ENCODE results near the gene ZNF552. TPM values are rescaled to one million over a fixed set of nuclear protein-coding genes. Genes with fewer than 3 reads are reported as not detected.

Gene ZNF552
- total and polyA plus RNA-seq, 2 of the 13 experiments (the other 11 are each of a cell fraction or from before 2014, with no cell fraction given) = 8.1 to 16.6 TPM

- TF ChIP-seq, protein P1, sequence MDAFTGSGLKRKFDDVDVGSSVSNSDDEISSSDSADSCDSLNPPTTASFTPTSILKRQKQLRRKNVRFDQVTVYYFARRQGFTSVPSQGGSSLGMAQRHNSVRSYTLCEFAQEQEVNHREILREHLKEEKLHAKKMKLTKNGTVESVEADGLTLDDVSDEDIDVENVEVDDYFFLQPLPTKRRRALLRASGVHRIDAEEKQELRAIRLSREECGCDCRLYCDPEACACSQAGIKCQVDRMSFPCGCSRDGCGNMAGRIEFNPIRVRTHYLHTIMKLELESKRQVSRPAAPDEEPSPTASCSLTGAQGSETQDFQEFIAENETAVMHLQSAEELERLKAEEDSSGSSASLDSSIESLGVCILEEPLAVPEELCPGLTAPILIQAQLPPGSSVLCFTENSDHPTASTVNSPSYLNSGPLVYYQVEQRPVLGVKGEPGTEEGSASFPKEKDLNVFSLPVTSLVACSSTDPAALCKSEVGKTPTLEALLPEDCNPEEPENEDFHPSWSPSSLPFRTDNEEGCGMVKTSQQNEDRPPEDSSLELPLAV (CRISPR knock-in tag; conservative IDR thresholded peaks at IDR 0.05; ENCODE audit: low read depth) = no peak
- TF ChIP-seq ATM (IDR thresholded peaks at IDR 0.05; ENCODE audit: borderline replicate concordance) (no peak), TAF15 (IDR thresholded peaks at IDR 0.05; ENCODE audit: low read depth, low read length, poor library complexity, severe bottlenecking) (no peak), KMT2A (CRISPR knock-in tag; IDR thresholded peaks at IDR 0.05) (peak; percentile 88), FOXK2 (IDR thresholded peaks at IDR 0.05) (0 out of 2 replicates have a peak, but pooled peaks have one; percentile 9), MXI1 (IDR thresholded peaks at IDR 0.05; ENCODE audit: borderline replicate concordance, low read depth, low read length) (peak; percentile 96; the same call in 2 of the 3 replicates), SKI (IDR thresholded peaks at IDR 0.05; ENCODE audit: partially characterized antibody) (no peak), ZNF749 (CRISPR knock-in tag; IDR thresholded peaks at IDR 0.05; ENCODE audit: borderline replicate concordance) (no peak), ZBTB8A (CRISPR knock-in tag; IDR thresholded peaks at IDR 0.05; ENCODE audit: borderline replicate concordance, low read depth) (peak; percentile 94), ZNF205 (CRISPR knock-in tag; IDR thresholded peaks at IDR 0.05) (peak; percentile 58; the same call in 1 of the 2 replicates), ETS1 (CRISPR knock-in tag; IDR thresholded peaks at IDR 0.05) (no peak), PCBP1 (IDR thresholded peaks at IDR 0.05; ENCODE audit: borderline replicate concordance, low read depth, low read length) (no peak), NFYC (CRISPR knock-in tag; IDR thresholded peaks at IDR 0.05) (peak; percentile 94), ZNF143 (CRISPR knock-in tag; IDR thresholded peaks at IDR 0.05) (peak; percentile 87), ZNF337 (CRISPR knock-in tag; IDR thresholded peaks at IDR 0.05; ENCODE audit: borderline replicate concordance, low read depth) (no peak), HOXD1 (CRISPR knock-in tag; IDR thresholded peaks at IDR 0.05) (peak; percentile 58; the same call in 1 of the 2 replicates), CBX2 (IDR thresholded peaks at IDR 0.05; ENCODE audit: low read depth, low read length) (no peak), CBX2 (CRISPR knock-in tag; IDR thresholded peaks at IDR 0.05; ENCODE audit: low read depth) (no peak), ZNF605 (CRISPR knock-in tag; IDR thresholded peaks at IDR 0.05) (0 out of 2 replicates have a peak, but pooled peaks have one; percentile 76), KDM5A (IDR thresholded peaks at IDR 0.05; ENCODE audit: borderline replicate concordance, low read length) (peak; percentile 61), SMARCC2 (IDR thresholded peaks at IDR 0.05) (no peak), HMGA1 (CRISPR knock-in tag; conservative IDR thresholded peaks at IDR 0.05) (no peak), NR2C2 (CRISPR knock-in tag; IDR thresholded peaks at IDR 0.05; ENCODE audit: borderline replicate concordance) (peak; percentile 92), MAFF (IDR thresholded peaks at IDR 0.05; ENCODE audit: low read depth, low read length) (peak; percentile 1; the same call in 1 of the 2 replicates), ZNF317 (CRISPR knock-in tag; IDR thresholded peaks at IDR 0.05) (peak; percentile 57; the same call in 1 of the 2 replicates)
- TF ChIP-seq, protein P2, sequence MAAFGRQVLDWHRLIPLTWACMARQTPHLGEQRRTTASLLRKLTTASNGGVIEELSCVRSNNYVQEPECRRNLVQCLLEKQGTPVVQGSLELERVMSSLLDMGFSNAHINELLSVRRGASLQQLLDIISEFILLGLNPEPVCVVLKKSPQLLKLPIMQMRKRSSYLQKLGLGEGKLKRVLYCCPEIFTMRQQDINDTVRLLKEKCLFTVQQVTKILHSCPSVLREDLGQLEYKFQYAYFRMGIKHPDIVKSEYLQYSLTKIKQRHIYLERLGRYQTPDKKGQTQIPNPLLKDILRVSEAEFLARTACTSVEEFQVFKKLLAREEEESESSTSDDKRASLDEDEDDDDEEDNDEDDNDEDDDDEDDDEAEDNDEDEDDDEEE (CRISPR knock-in tag; IDR thresholded peaks at IDR 0.05) = 0 out of 2 replicates have a peak, but pooled peaks have one; percentile 70
- TF ChIP-seq, protein P3, sequence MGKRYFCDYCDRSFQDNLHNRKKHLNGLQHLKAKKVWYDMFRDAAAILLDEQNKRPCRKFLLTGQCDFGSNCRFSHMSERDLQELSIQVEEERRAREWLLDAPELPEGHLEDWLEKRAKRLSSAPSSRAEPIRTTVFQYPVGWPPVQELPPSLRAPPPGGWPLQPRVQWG (CRISPR knock-in tag; IDR thresholded peaks at IDR 0.05; ENCODE audit: borderline replicate concordance, low read depth) = no peak
Measured at GRCh38 chr19:57819475-57820148, 4.9 kb upstream of the ZNF552 start (continued).
